ENCODE measurements around the gene NUP107.

NUP107 gene

DNA sequence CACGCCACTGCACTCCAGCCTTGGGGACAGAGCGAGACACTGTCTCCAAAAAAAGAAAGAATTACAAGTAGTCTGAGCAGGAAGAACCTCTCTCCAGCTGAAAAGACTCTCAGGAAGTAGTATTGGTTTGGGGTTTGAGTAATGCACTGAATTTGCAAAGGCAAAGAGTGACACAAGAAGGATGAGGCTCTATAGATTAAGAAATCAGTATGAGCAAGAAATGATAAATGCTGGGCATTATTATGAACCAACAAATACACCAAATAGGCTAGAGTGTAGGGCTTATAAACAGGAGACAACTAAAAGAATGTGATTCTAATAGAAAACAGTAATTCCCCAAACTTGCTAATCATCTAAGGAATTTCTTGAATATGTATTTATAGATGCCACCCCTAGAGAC lies 56.6 kb downstream of the NUP107 start:
- no peak for FAIRE-seq

DNA sequence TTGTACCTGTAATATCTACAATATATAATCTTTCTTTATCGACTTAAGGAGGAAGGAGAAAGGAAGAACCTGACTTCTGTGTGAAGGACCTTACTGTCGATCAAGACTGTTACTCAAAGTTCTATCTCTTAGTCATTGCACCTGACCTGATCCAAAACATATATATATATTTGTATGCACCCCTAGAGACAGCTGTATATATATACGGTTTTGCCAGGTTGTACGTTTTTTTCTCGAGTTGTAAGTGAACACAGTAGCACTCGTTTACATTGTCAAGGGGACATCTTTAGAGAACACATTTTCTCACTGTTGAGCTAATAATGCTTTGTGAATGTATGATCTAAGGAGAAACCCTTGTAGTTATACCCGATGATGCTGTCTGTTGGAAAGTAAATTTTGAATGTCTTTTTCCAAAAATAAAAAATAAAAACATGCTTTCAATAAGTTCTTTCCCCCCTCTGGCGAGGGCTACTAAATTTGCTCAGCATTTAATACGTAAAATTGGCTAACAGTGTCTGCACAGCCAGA lies 58.7 kb downstream of the NUP107 start:
- FAIRE-seq, result no peak

DNA sequence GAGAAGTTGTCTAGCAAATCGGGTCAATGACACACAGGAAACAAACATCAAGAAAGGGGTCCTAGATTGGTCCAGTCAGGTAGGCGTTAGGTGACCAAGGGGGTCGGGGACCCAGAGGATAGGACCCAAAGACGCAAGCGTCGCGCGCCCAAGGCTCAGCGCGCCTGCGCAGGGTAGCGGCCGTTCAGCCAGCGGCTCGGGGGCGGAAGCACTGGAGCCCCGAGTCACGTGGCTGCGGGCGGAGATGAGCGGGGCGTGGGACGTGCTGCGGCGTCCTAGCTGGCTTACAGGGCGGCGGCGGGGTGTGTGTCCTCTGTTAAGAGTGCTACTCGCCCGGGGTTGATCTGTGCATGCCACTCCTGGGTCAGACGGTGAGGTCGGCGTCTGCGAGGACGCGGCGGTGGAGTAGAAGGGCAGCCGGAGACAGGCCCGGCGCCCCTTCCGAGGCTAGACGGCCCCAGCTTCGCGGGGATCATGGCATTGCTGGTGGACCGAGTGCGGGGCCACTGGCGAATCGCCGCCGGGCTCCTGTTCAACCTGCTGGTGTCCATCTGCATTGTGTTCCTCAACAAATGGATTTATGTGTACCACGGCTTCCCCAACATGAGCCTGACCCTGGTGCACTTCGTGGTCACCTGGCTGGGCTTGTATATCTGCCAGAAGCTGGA lies 59.3 kb downstream of the NUP107 start, which contains the start of gene SLC35E3:
Gene SLC35E3, plus strand, starts transcription at position 273 of the 668 bp plus-strand sequence. Its CDS starts 202 bp downstream, at position 475.
- no peak for FAIRE-seq

DNA sequence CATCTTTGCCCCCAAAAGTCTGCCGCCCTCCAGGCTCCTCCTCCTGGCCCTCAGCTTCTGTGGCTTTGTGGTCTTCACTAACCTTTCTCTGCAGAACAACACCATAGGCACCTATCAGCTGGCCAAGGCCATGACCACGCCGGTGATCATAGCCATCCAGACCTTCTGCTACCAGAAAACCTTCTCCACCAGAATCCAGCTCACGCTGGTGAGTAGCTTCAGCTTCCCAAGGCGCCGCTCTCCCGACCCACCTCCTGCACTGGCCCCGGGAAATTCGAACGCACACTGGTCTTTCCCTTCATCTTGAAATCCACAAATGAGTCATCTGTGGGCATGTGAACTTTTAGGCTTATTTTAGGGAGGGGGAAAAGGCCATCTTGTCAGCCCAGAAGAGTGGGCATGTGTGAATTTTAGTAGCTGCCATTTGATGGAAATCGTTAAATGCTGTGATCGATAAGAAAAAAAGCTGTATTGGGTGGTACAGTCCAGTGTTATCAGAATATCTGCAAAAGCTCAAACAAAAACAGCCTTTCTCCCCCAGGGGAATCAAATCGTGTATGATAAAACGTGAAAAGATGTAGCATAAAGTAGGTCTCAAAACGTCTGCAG lies 59.9 kb downstream of the NUP107 start:
- FAIRE-seq, result no peak

DNA sequence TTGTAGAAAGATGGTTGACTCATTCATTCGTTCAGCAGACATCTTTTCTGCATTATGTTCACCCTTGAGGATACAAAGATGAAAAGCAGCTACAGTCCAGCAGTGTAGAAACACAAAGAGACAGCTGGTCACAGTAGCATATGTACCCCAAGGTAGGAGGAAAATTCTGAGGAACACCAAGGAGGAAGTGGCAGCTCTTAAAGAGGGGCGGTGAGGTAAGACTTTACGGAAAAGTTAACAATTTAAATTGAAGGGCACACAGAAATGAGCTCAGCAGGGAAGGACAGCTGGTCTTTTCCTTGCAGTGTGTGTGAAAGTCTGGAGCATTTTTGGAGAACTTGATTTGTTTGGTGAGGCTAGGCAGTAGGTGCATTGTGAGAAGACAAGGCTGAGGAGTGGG lies 62.7 kb downstream of the NUP107 start:
- no peak for FAIRE-seq

DNA sequence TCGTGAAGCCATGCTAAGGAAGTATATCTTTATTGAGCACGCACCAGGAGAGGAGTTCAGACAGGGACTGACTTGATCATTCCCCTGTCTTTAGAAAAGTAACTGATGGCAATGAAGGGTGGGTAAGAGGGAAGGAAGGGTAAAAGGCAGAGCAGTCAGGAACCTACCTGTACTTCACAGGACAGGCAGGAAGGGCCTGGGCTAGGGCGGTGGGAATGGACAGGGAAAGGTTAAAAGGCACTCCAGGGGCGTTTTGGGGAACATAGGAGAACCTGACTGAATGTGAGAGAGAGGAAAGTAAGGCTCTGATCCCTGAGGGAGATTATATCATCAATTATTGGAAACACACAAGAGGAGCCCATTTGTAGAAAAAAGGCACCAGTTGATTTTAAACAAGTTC lies 63.1 kb downstream of the NUP107 start:
- no peak for FAIRE-seq

DNA sequence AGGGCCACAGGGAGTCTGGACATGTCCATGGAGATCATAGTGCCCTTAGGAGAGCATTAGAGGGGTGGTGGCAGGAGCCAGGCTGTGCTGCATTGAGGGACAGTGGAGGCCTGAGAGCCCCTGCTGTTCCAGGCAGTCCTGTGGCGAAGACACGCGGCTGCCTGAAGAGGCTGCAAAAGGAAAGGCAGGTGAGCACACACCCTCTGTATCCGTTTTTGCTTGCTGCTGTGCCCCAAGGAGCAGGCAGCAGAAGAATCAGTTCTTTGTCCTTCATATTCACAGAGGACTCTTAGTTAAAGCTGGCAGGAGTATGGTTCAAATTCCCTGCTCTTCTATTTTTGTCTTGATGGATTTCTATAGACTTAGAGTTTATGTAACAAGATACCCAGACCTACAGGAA lies 63.7 kb downstream of the NUP107 start:
- FAIRE-seq, result no peak

DNA sequence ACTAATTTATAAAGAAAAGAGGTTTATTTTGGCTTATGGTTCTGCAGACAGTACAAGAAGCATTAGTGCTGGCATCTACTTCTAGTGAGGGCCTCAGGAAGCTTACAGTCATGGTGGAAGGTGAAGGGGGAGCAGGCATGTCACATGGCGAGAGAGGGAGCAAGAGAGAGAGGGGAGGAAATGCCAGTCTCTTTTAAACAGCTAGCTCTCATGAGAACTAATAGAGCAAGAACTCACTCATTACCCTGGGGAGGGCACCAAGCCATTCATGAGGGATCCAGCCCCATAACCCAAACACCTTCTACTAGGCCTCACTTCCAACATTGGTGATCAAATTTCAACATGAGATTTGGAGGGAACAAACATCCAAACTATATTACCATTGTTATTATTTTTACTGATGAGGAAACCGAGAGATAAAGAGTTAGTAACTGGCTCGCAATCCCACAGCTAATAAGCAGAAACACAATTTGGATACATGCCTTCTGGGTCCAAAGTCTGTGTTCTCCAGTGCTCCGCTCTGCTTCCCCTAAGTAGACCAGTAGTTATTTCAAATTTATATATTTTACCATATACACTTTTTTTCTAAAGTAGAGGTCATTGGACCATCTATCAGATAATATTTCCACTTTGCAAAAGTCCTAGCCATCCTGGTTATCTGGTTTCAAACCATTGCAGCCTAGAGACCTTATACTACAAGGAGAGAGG lies 68.9 kb downstream of the NUP107 start:
- FAIRE-seq, result no peak

DNA sequence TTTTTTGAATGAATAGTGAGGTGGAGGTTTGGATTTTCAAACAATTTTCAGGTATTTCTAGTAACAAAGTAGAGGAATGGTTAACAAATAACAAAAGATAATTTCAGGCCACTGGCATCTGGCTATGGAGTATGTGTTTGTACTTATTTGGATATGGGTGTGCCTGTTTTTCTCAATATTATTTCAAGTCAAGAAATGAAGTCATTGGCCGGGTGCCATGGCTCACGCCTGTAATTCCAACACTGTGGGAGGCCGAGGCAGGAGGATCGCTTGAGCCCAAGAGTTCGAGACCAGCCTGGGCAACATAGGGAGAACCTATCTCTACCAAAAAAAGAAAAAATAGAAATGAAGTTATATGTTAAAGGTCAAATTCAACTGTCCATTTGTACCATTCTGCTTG lies 73.1 kb downstream of the NUP107 start:
- FAIRE-seq, result no peak

DNA sequence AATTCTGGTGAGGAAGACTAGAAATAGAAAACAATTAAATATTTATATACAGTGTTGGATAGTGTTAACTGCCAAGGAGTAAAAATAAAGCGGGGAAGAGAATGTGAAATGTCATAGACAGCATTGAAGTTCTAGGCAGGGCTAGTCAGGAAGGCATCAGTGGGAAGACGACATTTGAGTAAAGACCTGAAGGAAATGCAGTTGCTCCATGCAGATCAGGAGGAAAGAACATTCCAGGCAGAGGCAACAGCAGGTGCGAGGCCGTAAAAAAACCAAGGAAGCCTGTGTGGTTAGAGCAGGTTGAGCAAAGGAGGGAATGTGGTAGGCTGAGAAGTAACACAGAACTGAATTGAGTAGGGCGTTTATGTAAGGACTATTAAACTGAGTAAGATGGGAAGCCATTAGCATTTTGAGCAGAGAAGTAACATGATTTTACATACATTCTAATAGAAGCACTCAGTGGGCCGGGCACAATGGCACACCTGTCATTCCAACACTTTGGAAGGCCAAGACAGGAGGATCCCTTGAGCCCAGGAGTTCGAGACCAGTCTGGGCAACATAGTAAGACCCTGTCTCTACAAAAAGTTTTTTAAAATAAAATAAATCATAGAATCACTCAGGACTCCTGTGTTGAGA lies 74.1 kb downstream of the NUP107 start:
- no peak for FAIRE-seq

DNA sequence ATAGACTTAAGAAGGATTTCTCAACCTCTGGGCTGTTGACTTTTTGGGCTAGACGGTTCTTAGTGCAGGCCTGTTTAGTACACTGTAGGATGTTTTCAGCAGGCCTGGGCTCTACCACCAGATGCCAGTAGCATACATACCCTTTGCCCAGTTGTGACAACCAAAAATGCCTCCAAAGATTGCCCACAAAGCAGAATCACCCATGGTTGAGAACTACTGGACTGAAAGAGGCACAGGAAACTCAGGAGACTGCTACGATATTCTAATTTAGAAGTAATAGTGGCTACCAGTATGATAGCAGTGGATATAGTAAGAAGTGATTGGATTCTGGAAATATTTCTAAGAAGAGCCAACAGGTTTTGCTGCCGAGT lies 74.6 kb downstream of the NUP107 start:
- no peak for FAIRE-seq

DNA sequence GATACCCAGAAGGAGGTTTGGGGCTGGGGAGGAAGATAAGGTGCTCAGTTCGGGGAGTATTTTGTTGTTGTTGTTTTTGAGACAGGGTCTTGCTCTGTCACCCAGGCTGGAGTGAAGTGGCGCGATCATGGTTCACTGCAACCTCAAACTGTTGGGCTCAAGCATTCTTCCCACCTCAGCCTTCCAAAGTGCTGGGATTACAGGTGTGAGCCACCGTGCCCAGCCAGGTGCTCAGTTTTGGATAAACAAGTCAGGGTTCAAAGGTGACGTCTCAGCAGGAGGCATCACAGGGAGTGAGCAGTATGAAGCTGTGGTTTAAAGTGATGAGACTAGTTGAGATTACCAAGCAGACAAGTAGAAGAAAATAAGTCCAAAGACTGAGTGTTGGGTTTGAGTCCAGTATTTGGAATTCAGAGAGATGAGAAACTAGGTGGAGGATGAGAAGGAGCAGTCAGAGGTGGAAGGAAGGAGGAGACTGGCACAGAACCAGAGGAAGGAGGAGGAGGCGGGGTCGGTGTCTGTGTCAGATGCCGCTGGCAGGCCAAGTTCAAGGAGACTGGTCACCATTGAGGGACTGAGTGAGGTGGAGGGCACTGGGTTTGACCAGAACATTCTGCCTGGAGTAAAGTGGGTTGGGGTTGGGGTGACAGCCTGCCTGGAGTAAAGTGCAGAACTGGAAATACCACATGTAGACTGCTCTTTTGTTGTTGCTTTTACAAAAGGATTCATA lies 75.3 kb downstream of the NUP107 start:
- no peak for FAIRE-seq

DNA sequence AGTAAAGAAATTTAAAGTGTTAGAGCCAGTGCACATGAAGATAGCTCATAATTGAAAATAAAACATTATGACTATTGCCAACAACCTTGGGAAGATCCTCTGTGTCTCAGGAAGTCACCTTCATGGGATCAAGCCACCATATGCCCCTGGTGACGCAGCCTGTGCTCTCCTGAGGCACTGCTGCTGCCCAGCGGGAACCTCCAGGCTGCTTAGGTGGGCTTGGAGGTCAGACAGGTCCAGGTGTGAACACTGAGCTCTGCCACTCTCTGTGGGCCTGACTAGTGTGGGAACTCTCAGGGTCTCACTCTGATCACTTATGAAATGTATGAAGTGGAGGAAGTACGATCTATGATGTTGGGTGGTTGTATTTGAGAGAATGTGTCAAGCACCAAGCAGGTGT lies 75.9 kb downstream of the NUP107 start:
- FAIRE-seq, result no peak

DNA sequence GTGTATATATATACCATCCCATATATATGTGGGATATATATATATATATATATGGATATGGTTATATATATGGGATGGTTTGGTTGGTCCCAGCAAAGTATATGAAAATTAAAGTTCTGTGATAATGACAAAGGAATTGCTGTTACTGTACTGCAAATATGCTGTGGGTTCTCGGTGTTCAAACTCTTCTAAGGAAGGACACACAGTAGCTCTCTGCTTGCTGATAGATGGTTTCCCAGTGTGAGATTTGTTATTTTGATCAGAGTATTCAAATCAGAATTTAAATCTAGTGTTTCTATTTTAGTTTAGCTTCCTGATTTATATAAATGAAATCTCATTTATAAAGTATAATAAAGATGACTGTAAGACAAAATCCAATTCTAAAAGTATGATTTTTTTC lies 78.9 kb downstream of the NUP107 start:
- FAIRE-seq, result no peak

DNA sequence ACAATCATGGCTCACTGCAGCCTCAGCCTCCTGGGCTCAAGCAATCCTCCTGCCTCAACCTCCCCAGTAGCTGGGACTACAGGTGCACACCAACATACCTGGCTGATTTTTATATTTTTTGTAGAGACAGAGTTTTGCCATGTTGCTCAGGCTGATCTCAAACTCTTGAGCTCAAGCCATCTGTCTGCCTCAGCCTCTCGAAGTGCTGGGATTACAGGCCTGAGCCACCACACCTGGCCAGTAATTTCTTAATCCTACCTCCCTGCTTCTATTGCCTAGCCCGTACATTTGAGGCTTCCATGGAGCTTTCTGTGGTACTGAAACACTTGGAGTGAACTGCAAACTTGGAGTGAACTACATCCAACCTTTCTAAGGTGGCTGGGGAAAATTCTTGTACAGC lies 79.9 kb downstream of the NUP107 start:
- no peak for FAIRE-seq

DNA sequence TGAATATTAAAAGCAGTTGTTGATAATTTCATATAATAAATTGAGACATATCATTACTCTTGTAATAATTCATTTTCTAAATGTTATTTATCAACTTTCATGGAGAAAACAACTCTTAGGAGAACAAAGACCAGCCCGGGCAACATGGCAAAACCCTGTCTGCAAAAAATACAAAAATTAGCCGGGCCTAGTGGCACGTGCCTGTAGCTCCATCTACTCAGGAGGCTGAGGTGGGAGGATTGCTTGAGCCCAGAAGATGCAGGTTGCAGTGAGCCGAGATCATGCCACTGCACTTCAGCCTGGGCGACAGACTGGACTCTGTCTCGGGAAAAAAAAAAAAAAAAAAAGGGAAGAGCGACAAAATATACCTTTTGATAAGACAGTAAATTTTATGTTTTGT lies 80.4 kb downstream of the NUP107 start:
- FAIRE-seq, result no peak

DNA sequence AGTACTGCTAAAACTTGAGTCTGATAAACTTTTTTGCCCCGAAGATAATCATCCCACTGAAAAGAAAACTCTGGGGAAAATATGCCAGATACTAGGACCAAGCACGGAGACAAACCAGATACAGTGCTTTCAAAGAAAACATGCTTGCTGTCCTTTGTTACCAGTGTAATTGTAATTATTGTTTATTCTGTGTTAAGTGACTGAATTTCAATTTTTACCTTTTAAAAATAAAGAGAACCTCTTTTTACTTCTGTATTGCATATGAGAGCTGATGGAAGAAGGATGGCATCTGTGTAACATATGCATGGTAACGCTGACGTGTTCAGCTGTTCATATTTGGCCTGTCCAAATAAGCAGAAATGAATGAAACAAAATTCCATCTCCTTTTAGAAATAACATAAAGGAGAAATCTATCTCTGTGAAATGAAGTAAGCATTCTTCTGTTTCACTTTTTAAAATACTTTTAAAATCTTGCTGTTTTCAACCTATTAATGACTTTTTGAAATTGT lies 81.7 kb downstream of the NUP107 start:
- FAIRE-seq, result no peak

DNA sequence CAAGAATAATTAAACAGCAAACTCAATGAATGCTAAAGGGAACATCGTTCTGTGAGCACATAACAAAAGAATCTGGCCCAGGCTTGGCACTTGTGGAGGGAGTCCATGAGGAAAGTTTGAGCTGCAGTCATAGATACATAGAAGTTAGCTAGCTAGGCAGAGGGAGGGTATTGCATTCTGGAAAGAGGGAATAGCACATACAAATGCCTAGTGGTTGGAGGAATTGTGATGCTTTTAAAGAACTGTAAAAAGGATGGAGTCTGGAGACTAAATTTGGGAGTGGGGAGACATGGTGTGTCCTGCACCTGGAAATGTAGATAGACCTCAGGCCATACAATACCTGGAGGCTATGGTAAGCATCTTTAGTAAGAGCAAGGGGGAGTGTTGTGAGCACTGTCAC lies 83.2 kb downstream of the NUP107 start:
- no peak for FAIRE-seq

DNA sequence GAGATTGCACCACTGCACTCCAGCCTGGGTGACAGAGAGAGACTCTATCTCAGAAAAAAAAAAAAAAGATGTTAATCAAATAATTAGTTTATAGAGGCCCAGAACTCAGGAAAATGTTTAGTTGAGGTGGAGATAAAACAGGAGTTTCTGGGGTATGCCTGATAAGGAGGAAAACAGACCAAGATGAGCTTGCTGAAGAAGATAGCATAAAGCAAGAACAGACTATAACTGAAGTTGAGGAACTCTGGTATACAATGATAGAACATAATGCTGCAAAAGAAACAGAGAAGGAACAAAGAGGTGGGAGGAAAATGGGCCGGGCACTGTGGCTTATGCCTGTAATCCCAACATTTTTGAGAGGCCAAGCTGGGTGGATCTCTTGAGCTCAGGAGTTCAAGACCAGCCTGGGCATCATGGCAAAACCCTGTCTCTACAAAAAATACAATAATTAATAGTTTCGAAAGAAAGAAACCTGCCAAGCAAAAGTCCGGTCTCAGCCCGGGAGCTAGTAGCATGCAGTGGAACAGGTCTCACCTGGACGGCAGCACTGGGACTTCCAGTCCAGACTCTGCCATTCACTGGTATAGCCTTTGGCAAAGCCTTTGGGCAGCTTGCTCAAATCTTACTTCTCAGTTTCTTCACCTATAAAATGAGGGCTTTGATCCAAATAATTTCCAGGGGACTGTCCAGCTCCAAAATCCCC lies 84.6 kb downstream of the NUP107 start:
- no peak for FAIRE-seq

DNA sequence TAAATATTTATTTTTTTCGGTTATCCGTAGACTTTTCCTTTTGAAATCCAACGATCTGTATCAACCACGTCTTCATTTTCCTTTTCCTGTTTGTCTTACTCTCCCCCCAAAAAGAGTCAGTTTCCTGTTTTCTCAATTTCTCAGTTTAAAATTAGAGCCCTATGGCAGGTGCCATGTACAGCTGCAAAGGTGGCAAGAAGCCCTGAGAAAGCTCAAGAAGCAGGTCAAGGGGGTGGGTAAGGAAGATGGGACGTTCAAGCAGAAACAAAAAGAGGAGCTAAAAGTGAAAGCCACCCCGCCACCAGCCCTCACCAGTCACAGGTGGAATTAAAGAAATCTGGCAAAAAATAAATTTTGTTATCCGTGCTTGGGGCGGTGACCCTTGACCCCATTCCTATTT lies 85.9 kb downstream of the NUP107 start:
- no peak for FAIRE-seq

DNA sequence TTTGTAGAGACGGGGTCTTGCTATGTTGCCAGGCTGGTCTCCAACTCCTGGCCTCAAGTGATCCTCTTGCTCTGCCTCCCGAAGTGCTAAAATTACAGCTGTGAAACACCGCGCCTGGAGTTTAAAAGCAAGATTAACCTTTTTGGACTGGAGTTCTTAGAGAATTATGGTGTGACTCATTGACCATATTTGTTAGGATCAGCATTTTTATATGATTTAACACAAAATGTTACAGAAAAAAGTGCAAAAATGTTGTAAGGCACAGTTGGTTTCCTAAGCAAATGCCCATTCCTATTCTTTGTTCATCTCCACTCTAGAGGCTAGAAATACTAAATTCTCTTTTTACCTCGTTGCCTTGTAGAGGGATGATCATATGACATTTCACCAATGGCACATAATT lies 86.8 kb downstream of the NUP107 start:
- FAIRE-seq, result no peak

DNA sequence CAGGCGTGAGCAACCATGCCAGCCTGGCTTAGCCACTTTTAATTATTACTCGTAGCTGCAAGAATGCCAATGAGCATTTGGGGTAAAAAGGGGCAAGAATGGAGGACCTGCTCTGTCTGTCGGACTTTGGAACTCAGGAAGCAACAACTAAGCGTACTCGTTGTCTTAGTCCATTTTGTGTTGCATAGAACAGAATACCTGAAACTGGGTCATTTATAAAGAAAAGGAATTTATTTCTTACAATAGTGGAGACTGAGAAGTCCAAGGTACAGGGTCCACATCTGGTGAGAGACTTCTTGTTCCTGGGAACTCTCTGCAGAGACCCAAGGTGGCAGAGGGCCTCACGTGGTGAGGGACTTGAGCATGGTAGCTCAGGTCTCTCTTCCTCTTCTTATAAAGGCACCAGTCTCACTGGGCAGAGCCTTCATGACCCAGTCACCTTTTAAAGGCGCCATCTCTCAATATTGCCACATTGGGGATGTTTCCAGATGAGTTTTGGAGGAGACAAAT lies 88.4 kb downstream of the NUP107 start:
- FAIRE-seq, result no peak
